Upper lobe of right lung (tissue), 1 donor: ENCODE data around the gene FOXP1. TPM values are rescaled to one million over a fixed set of nuclear protein-coding genes. Genes with fewer than 3 reads are reported as not detected.

Experiments
- ATAC-seq: fragments of 200-7000 bp; cut with Tn5 transposase; one replicate; pipeline ENCODE4 v1.9.1; 2020; ENCODE audit warnings: mild to moderate bottlenecking, moderate library complexity
- DNase-seq: peaks from one replicate; pipeline ENCODE4 v3.0.0-alpha.2; 2020
- H3K27ac ChIP-seq: fragments of 200-600 bp; one replicate; pipeline ENCODE4 v1.8.0; 2022
- H3K27me3 ChIP-seq: fragments of 200-600 bp; one replicate; pipeline ENCODE4 v1.8.0; 2022; ENCODE audit warnings: mild to moderate bottlenecking
- H3K36me3 ChIP-seq: fragments of 200-600 bp; one replicate; pipeline ENCODE4 v1.8.0; 2022
- H3K4me1 ChIP-seq: fragments of 200-600 bp; one replicate; pipeline ENCODE4 v1.8.0; 2022
- H3K4me3 ChIP-seq: fragments of 200-600 bp; one replicate; pipeline ENCODE4 v1.8.0; 2022; ENCODE audit warnings: mild to moderate bottlenecking
- H3K9me3 ChIP-seq: fragments of 200-600 bp; one replicate; pipeline ENCODE4 v1.8.0; 2022
- CTCF ChIP-seq: fragments of 200-600 bp; IDR thresholded peaks from one replicate; pipeline ENCODE4 v1.8.0; 2022; ENCODE audit warnings: antibody characterized with exemption
- intact Hi-C: fragments of 100-400 bp; cut with DNase I; formaldehyde crosslinking; loops from one replicate; pipeline ENCODE4 v1.11.0; 2022
- total RNA-seq: library from RNA; stranded (reverse); fragmentation: NEBNext Ultra II Directional; extraction: Animal tissue kit (Norgen Biotek cat#: 25700); gene quantifications from one replicate; pipeline ENCODE4 v1.2.1, GENCODE V29; 2021
- donor health status: DM: no; HTN: yes; CAD: no; lungs with severe emphysema.

FOXP1 gene
- total RNA-seq, 1 donor from 2014 or later: 140 TPM

- no peak for ATAC-seq
Observed at GRCh38 chr3:71579326-71579934, 4.1 kb downstream of the FOXP1 start.

GRCh38 chr3:71578054-71578751, 5.3 kb downstream of the FOXP1 start:
- intact Hi-C loops: no loop called here
- H3K36me3 ChIP-seq: no peaks in the 10 kb centered on the region
- ATAC-seq (no peak), DNase-seq (no peak)
- no peak for TF ChIP-seq CTCF
- H3K4me3 ChIP-seq: peak overlapping the region; percentile 88
- H3K27ac ChIP-seq: peak overlapping the region; percentile 96
- H3K4me1 ChIP-seq: peaks cover 20% of the 10 kb centered on the region
- no peaks in the 10 kb centered on the region for H3K9me3 ChIP-seq
- no peaks in the 10 kb centered on the region for H3K27me3 ChIP-seq

More at GRCh38 chr3:71579326-71579934, 4.1 kb downstream of the FOXP1 start:
- intact Hi-C loops: no loop called here
- no peak for TF ChIP-seq CTCF
- Histone ChIP-seq H3K4me3 (peak overlapping the region; percentile 88), H3K36me3 (no peaks in the 10 kb centered on the region), H3K27me3 (no peaks in the 10 kb centered on the region), H3K27ac (peak overlapping the region; percentile 96), H3K9me3 (no peaks in the 10 kb centered on the region), H3K4me1 (peaks cover 20% of the 10 kb centered on the region)
- no peak for DNase-seq

GRCh38 chr3:71577011-71577410, 6.5 kb downstream of the FOXP1 start:
- DNase-seq: no peak
- no peaks in the 10 kb centered on the region for H3K9me3 ChIP-seq
- intact Hi-C loops: no loop called here
- TF ChIP-seq CTCF: no peak
- ATAC-seq: no peak
- no peaks in the 10 kb centered on the region for H3K36me3 ChIP-seq
- no peaks in the 10 kb centered on the region for H3K27me3 ChIP-seq
- H3K27ac ChIP-seq: peak overlapping the region; percentile 96
- peak overlapping the region; percentile 9 for H3K4me3 ChIP-seq
- H3K4me1 ChIP-seq: peaks cover 20% of the 10 kb centered on the region

- Histone ChIP-seq H3K27ac (no peak overlapping the region), H3K27me3 (no peaks in the 10 kb centered on the region), H3K4me1 (peaks cover 13% of the 10 kb centered on the region), H3K9me3 (no peaks in the 10 kb centered on the region), H3K36me3 (no peaks in the 10 kb centered on the region), H3K4me3 (no peak overlapping the region)
- DNase-seq (no peak), ATAC-seq (no peak)
- TF ChIP-seq CTCF: no peak
- intact Hi-C loops: no loop called here
Observed at GRCh38 chr3:71575433-71575832, 8.1 kb downstream of the FOXP1 start.

- Histone ChIP-seq H3K27ac (no peak overlapping the region), H3K4me1 (peaks cover 5% of the 10 kb centered on the region)
Observed at GRCh38 chr3:71573181-71573580, 10.3 kb downstream of the FOXP1 start.

More at GRCh38 chr3:71573181-71573580, 10.3 kb downstream of the FOXP1 start:
- Histone ChIP-seq H3K9me3 (no peaks in the 10 kb centered on the region), H3K4me3 (no peak overlapping the region), H3K36me3 (no peaks in the 10 kb centered on the region), H3K27me3 (no peaks in the 10 kb centered on the region)
- no peak for TF ChIP-seq CTCF
- DNase-seq: no peak
- intact Hi-C loops: no loop called here
- ATAC-seq: no peak
